HepG2 (cell line): Measurements from ENCODE around the gene RTP1.

Experiments used
- AFF4 ChIP-seq: sonication (generic); formaldehyde crosslinking; IDR thresholded peaks from 2 replicates; pipeline ENCODE4 v1.4.0; 2020; ENCODE audit warnings: missing genetic modification reagents
- ATF4 ChIP-seq, 2 experiments: fragments of 450-650 bp in 1 of 2; sonication (generic) in 1 of 2; formaldehyde crosslinking; IDR thresholded peaks; 2 replicates each; pipeline versions ENCODE4 v1.5.0 to v1.8.0; 2020 to 2022; ENCODE audit warnings: mild to moderate bottlenecking in 1 of 2, missing genetic modification reagents in 1 of 2
- BRF2 ChIP-seq: sonication (generic); formaldehyde crosslinking; IDR thresholded peaks from 2 replicates; pipeline ENCODE4 v1.8.1; 2022; ENCODE audit warnings: mild to moderate bottlenecking, missing genetic modification reagents
- CTCF ChIP-seq: sonication (generic); formaldehyde crosslinking; IDR thresholded peaks from 2 replicates; pipeline ENCODE4 v1.5.0; 2020; ENCODE audit warnings: mild to moderate bottlenecking, missing genetic modification reagents, moderate library complexity
- EZH2 ChIP-seq: conservative IDR thresholded peaks from 2 replicates; pipeline ENCODE4 v1.6.1; 2012; ENCODE audit warnings: mild to moderate bottlenecking, low read depth, low read length, moderate library complexity
- FOXP4 ChIP-seq: sonication (generic); formaldehyde crosslinking; IDR thresholded peaks from 2 replicates; pipeline ENCODE4 v1.4.0; 2020; ENCODE audit warnings: missing genetic modification reagents
- NCOA5 ChIP-seq: sonication (generic); formaldehyde crosslinking; IDR thresholded peaks from 2 replicates; pipeline ENCODE4 v1.4.0; 2020; ENCODE audit warnings: missing genetic modification reagents
- RBM22 ChIP-seq: fragments of 200-400 bp; formaldehyde crosslinking; optimal IDR thresholded peaks from 2 replicates; pipeline ENCODE3; 2017; ENCODE audit warnings: mild to moderate bottlenecking, low read length, moderate library complexity
- TBL1XR1 ChIP-seq: fragments of 150-350 bp; IDR thresholded peaks from 2 replicates; pipeline ENCODE4 v1.6.1; 2014; ENCODE audit warnings: borderline replicate concordance, low read length; ENCODE audit not compliant: partially characterized antibody
- ZBTB7B ChIP-seq: sonication (generic); formaldehyde crosslinking; IDR thresholded peaks from 2 replicates; pipeline ENCODE4 v1.4.0; 2020; ENCODE audit warnings: missing genetic modification reagents
- ZNF274 ChIP-seq: sonication (generic); formaldehyde crosslinking; IDR thresholded peaks from 2 replicates; pipeline ENCODE4 v1.5.1; 2020; ENCODE audit warnings: mild to moderate bottlenecking, missing genetic modification reagents
- ZNF337 ChIP-seq: sonication (generic); formaldehyde crosslinking; IDR thresholded peaks from 2 replicates; pipeline ENCODE4 v1.5.1; 2020; ENCODE audit warnings: missing genetic modification reagents, low read depth, mild to moderate bottlenecking, borderline replicate concordance

- TF ChIP-seq ZBTB7B (CRISPR knock-in tag), result no peak
- no peak for TF ChIP-seq AFF4
- TF ChIP-seq TBL1XR1, result no peak
- TF ChIP-seq EZH2, result no peak
- TF ChIP-seq CTCF (CRISPR knock-in tag), result peak; percentile 67
- TF ChIP-seq ZNF274 (CRISPR knock-in tag), result no peak
- no peak for TF ChIP-seq ATF4 (CRISPR knock-in tag; IDR thresholded peaks at IDR 0.05)
- TF ChIP-seq ZNF337 (CRISPR knock-in tag), result no peak
- TF ChIP-seq RBM22, result no peak
- TF ChIP-seq FOXP4, result no peak
- no peak for TF ChIP-seq BRF2 (CRISPR knock-in tag)
- no peak for TF ChIP-seq NCOA5
Measured at GRCh38 chr3:187165144-187165543, 32.1 kb upstream of the RTP1 start.
